ENCODE measurements around the gene MTMR1. TPM values are rescaled to one million over a fixed set of nuclear protein-coding genes. Genes with fewer than 3 reads are reported as not detected.

MTMR1 gene
- total and polyA plus RNA-seq, 9 of the 15 experiments (the other 6 are each of a cell fraction or from before 2014, with no cell fraction given), result 0.96 to 35.4 (median 22.4) TPM

GRCh38 chrX:150753357-150753756, 60.2 kb downstream of the MTMR1 start:
- Histone ChIP-seq H4K20me1 (replicated peaks; ENCODE audit: control insufficient read depth, insufficient read depth, low read length) (no peaks in the 10 kb centered on the region), H3K9me1 (ENCODE audit: control insufficient read depth, insufficient read depth, low read length) (no peaks in the 10 kb centered on the region), H3K4me1 (replicated peaks in 1 of 2; ENCODE audit: control insufficient read depth in 2 of 2, insufficient read depth in 2 of 2, low read length in 2 of 2) (no peaks in the 10 kb centered on the region), H3K79me2 (ENCODE audit: control insufficient read depth, insufficient read depth, low read length) (no peaks in the 10 kb centered on the region), H3K27me3 (ENCODE audit: control insufficient read depth in 2 of 2, insufficient read depth in 2 of 2, low read length in 2 of 2) (no peaks in the 10 kb centered on the region), H3K4me2 (ENCODE audit: insufficient read depth, low read length) (no peak overlapping the region), H3K4me3 (no peak overlapping the region), H3K9me3 (replicated peaks; ENCODE audit: control insufficient read depth, insufficient read depth, low read depth, low read length) (no peaks in the 10 kb centered on the region), H3K27ac (ENCODE audit: extremely low read depth, low read depth, low read length) (no peak overlapping the region), H3K36me3 (ENCODE audit: control insufficient read depth, insufficient read depth, low read length) (peaks cover 25% of the 10 kb centered on the region; the same call in 2 of the 3 replicates), H3K9ac (ENCODE audit: insufficient read depth in 1 of 2, low read depth in 2 of 2, low read length in 2 of 2) (no peak overlapping the region), H2AFZ (ENCODE audit: low read depth, low read length) (no peak overlapping the region)
- no TSS peak for BruUV-seq (replicated peaks)
- POLR2A ChIA-PET, result no interaction called here
- WGBS (ENCODE audit: insufficient coverage, low coverage, missing lambda C conversion rate), result 83% methylated on average over 4 of the region's 4 CpGs
- no peak for DNase-seq (ENCODE audit: extremely low read depth in 1 of 4, low spot score in 3 of 4)
- in situ Hi-C loops (cut with MboI) (loop anchor here (25.0 kb wide), 1 partner anchor 934 kb away; the partner anchor contains the start of gene PRRG3), intact Hi-C loops (cut with micrococcal nuclease) (no loop called here)
- CTCF ChIA-PET (ENCODE audit: low intra/inter-chr PET ratio), result no interaction called here
- ATAC-seq, result no peak
- TF ChIP-seq TCFL5 (CRISPR knock-in tag; conservative IDR thresholded peaks at IDR 0.05), result no peak
- TF ChIP-seq ARNT (IDR thresholded peaks at IDR 0.05), result no peak
- TF ChIP-seq ZNF239 (CRISPR knock-in tag; IDR thresholded peaks at IDR 0.05), result no peak
- TF ChIP-seq ZFP1 (CRISPR knock-in tag; IDR thresholded peaks at IDR 0.05), result no peak
- TF ChIP-seq ZBTB11 (CRISPR knock-in tag; IDR thresholded peaks at IDR 0.05), result no peak
- TF ChIP-seq ZBTB12 (CRISPR knock-in tag; IDR thresholded peaks at IDR 0.05), result no peak
- TF ChIP-seq PHF21A (IDR thresholded peaks at IDR 0.05; ENCODE audit: borderline replicate concordance, low read depth), result no peak
- no peak for TF ChIP-seq MAX (CRISPR knock-in tag; IDR thresholded peaks at IDR 0.05)
- TF ChIP-seq BHLHE40 (IDR thresholded peaks at IDR 0.05; ENCODE audit: low read length), result no peak
- TF ChIP-seq MNT (conservative IDR thresholded peaks at IDR 0.05), result no peak
- TF ChIP-seq MIER1 (IDR thresholded peaks at IDR 0.05; ENCODE audit: low read depth), result no peak
- TF ChIP-seq ZNF174 (CRISPR knock-in tag; IDR thresholded peaks at IDR 0.05), result no peak
- no peak for TF ChIP-seq FOXK2 (conservative IDR thresholded peaks at IDR 0.05 in 1 of 2, IDR thresholded peaks at IDR 0.05 in 1 of 2; ENCODE audit: low read depth in 2 of 2)
- TF ChIP-seq EP400 (IDR thresholded peaks at IDR 0.05), result no peak
- FAIRE-seq, result no peak
